OCI-LY7 (cell line): ENCODE results near the gene MFAP2.
"Not testable (repeated sequence)": the region's sequence is repeated elsewhere in the genome, so short reads cannot be mapped to it uniquely, and the experiment has no call there.

Source experiments
- CTCF ChIP-seq: fragments of 200-600 bp; sonication (generic); conservative IDR thresholded peaks from 2 replicates; pipeline ENCODE4 v1.5.1; 2014; ENCODE audit warnings: mild to moderate bottlenecking, antibody characterized with exemption, low read length, moderate library complexity, mixed read lengths
- EZH2phosphoT487 ChIP-seq: fragments of 200-600 bp; sonication (generic); IDR thresholded peaks from 2 replicates; pipeline ENCODE4 v1.6.1; 2018; ENCODE audit warnings: low read depth, borderline replicate concordance, mild to moderate bottlenecking, mixed run types, antibody characterized with exemption, low read length, moderate library complexity, mixed read lengths

- not testable (repeated sequence) for TF ChIP-seq CTCF, EZH2phosphoT487
Observed at GRCh38 chr1:16946185-16946584, 34.2 kb downstream of the MFAP2 start.
